ENCODE data around the gene MRPL34. TPM values are rescaled to one million over a fixed set of nuclear protein-coding genes. Genes with fewer than 3 reads are reported as not detected.

The MRPL34 gene
- total RNA-seq, 4 donors from 2014 or later, result 117 to 211 (median 135) TPM

- TF ChIP-seq, protein P1, sequence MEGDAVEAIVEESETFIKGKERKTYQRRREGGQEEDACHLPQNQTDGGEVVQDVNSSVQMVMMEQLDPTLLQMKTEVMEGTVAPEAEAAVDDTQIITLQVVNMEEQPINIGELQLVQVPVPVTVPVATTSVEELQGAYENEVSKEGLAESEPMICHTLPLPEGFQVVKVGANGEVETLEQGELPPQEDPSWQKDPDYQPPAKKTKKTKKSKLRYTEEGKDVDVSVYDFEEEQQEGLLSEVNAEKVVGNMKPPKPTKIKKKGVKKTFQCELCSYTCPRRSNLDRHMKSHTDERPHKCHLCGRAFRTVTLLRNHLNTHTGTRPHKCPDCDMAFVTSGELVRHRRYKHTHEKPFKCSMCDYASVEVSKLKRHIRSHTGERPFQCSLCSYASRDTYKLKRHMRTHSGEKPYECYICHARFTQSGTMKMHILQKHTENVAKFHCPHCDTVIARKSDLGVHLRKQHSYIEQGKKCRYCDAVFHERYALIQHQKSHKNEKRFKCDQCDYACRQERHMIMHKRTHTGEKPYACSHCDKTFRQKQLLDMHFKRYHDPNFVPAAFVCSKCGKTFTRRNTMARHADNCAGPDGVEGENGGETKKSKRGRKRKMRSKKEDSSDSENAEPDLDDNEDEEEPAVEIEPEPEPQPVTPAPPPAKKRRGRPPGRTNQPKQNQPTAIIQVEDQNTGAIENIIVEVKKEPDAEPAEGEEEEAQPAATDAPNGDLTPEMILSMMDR (IDR thresholded peaks at IDR 0.05; ENCODE audit: low read depth), result no peak
Measured at GRCh38 chr19:17337675-17338432, 32.2 kb downstream of the MRPL34 start.

DNA sequence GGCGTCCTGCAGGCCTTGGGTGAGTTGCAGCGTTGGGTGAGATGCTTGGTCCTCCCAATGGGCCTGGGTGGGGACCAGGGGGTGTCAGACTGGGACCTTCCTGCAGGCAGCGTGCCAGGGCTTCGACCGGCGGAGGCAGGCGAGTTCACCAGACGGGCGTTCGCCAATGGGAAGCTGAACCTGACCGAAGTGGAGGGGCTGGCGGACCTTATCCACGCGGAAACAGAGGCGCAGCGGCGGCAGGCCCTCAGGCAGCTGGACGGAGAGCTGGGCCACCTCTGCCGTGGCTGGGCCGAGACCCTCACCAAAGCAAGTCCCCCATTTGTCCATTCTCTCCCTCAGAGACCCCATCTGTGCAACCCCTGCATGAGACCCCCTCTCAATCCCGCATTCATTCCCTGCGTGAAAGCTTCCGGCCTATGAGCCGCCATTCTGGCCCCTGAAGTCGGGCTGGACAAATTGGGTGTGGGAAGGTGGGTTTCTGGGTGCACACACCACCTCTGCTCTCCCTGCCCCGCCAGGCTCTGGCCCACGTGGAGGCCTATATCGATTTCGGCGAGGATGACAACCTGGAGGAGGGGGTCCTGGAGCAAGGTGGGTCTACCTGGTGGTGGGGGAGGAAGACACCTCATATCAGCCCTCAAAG is 32.9 kb downstream of the MRPL34 start:
- TF ChIP-seq, protein P1 (IDR thresholded peaks at IDR 0.05; ENCODE audit: low read depth), result no peak

DNA sequence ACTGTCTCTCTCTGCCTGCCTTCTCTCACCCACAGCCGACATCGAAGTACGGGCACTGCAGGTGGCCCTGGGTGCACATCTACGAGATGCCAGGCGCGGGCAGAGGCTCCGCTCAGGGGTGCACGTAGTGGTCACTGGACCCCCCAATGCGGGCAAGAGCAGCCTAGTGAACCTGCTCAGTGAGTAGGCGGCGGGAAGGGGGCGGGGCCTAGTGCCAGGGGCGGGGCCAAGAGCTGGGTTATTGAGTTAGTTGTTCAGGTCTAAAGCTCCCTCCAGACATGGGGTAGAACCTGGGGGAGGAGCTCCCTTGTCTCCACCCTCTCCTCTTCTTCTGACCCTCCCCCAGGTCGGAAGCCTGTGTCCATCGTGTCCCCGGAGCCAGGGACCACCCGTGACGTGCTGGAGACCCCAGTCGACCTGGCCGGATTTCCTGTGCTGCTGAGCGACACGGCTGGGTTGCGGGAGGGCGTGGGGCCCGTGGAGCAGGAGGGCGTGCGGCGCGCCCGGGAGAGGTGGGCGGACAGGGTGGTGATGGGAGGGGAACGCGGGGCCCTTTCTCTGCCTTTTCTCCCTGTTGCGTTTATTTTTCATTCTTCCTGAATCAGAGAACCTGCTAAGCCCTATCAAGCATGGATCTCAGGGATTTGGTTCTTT is 33.5 kb downstream of the MRPL34 start:
- TF ChIP-seq, protein P1 (IDR thresholded peaks at IDR 0.05; ENCODE audit: low read depth), result no peak

DNA sequence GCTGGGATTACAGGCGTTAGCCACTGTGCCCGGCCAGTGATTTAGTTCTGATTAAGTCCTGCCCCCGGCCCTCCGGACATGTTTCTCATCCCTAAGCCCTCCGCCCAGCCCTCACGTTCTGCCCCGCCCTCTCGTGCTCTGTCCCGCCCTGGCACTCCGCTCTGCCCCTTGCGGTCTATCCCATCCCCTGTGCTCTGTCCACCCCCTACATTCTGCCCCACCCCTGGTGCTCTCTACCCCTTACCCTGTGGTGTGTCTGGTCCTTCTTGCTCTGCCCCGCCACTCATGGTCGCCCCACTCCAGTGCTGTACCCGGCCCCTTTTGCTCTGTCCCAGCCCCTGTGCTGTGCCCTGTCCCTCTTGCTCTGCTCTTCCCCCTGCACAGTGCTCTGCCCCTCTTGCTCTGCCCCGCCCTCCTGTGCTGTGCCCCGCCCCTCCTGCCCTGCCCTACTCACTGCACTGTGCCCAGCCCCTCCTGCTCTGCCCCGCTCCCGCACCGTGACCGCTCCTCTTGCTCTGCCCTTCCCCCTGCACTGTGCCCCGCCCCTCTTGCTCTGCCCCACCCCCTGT is 34.7 kb downstream of the MRPL34 start:
- TF ChIP-seq, protein P1 (IDR thresholded peaks at IDR 0.05; ENCODE audit: low read depth), result no peak

- TF ChIP-seq, protein P1 (IDR thresholded peaks at IDR 0.05; ENCODE audit: low read depth), result no peak
Measured at GRCh38 chr19:17340871-17341357, 35.2 kb downstream of the MRPL34 start.

GRCh38 chr19:17341386-17341785 is 35.7 kb downstream of the MRPL34 start:
- TF ChIP-seq, protein P1 (IDR thresholded peaks at IDR 0.05; ENCODE audit: low read depth), result no peak

DNA sequence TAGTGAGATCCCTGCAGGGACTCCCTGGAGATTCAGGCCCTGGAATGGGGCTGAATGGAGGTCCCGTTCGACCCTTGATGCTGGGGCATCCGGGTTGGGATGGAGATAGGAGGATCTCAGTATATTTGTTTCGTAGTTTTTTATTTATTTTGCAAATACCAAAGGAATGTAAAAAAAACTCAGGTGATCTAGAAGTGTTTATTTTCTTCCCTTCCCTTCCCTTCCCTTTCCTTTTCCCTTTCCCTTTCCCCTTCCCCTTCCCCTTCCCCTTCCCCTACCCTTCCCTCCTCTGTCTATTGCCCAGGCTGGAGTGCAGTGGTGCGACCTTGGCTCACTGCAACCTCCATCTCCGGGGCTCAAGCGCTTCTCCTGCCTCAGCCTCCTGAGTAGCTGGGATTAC is 36.2 kb downstream of the MRPL34 start:
- TF ChIP-seq, protein P1 (IDR thresholded peaks at IDR 0.05; ENCODE audit: low read depth), result no peak
